ENCODE data around the gene GFOD2. TPM values are rescaled to one million over a fixed set of nuclear protein-coding genes. Genes with fewer than 3 reads are reported as not detected.

Gene GFOD2
- total and polyA plus RNA-seq, 2 of the 13 experiments (the other 11 are each of a cell fraction or from before 2014, with no cell fraction given): 11.1 to 17.2 TPM

GRCh38 chr16:67672739-67673662, 46.1 kb downstream of the GFOD2 start (continued):
- peak; percentile 34; the same call in 1 of the 2 replicates for TF ChIP-seq ZNF687 (CRISPR knock-in tag; IDR thresholded peaks at IDR 0.05)
- TF ChIP-seq DPF2 (CRISPR knock-in tag; IDR thresholded peaks at IDR 0.05; ENCODE audit: borderline replicate concordance, low read depth): no peak
- no peak; the same call in 1 of the 2 replicates for TF ChIP-seq BORCS8-MEF2B (CRISPR knock-in tag; IDR thresholded peaks at IDR 0.05)
- TF ChIP-seq NCOA1 (CRISPR knock-in tag; IDR thresholded peaks at IDR 0.05): no peak
- TF ChIP-seq KMT2A (CRISPR knock-in tag; IDR thresholded peaks at IDR 0.05): no peak
- TF ChIP-seq HHEX (CRISPR knock-in tag; IDR thresholded peaks at IDR 0.05): no peak
- no peak for TF ChIP-seq ZNF30 (CRISPR knock-in tag; IDR thresholded peaks at IDR 0.05)
- TF ChIP-seq, protein P1, sequence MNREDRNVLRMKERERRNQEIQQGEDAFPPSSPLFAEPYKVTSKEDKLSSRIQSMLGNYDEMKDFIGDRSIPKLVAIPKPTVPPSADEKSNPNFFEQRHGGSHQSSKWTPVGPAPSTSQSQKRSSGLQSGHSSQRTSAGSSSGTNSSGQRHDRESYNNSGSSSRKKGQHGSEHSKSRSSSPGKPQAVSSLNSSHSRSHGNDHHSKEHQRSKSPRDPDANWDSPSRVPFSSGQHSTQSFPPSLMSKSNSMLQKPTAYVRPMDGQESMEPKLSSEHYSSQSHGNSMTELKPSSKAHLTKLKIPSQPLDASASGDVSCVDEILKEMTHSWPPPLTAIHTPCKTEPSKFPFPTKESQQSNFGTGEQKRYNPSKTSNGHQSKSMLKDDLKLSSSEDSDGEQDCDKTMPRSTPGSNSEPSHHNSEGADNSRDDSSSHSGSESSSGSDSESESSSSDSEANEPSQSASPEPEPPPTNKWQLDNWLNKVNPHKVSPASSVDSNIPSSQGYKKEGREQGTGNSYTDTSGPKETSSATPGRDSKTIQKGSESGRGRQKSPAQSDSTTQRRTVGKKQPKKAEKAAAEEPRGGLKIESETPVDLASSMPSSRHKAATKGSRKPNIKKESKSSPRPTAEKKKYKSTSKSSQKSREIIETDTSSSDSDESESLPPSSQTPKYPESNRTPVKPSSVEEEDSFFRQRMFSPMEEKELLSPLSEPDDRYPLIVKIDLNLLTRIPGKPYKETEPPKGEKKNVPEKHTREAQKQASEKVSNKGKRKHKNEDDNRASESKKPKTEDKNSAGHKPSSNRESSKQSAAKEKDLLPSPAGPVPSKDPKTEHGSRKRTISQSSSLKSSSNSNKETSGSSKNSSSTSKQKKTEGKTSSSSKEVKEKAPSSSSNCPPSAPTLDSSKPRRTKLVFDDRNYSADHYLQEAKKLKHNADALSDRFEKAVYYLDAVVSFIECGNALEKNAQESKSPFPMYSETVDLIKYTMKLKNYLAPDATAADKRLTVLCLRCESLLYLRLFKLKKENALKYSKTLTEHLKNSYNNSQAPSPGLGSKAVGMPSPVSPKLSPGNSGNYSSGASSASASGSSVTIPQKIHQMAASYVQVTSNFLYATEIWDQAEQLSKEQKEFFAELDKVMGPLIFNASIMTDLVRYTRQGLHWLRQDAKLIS (CRISPR knock-in tag; IDR thresholded peaks at IDR 0.05): no peak
- peak; percentile 21; the same call in 1 of the 2 replicates for TF ChIP-seq NCOA2 (CRISPR knock-in tag; IDR thresholded peaks at IDR 0.05)
- no peak for TF ChIP-seq ZNF101 (CRISPR knock-in tag; IDR thresholded peaks at IDR 0.05; ENCODE audit: borderline replicate concordance, low read depth)
- peak; percentile 95 for TF ChIP-seq STAG1 (CRISPR knock-in tag; IDR thresholded peaks at IDR 0.05)
- TF ChIP-seq DR1 (CRISPR knock-in tag; IDR thresholded peaks at IDR 0.05): no peak
- TF ChIP-seq SP1 (IDR thresholded peaks at IDR 0.05): no peak
- peak; percentile 32; the same call in 1 of the 2 replicates for TF ChIP-seq SP1 (CRISPR knock-in tag; IDR thresholded peaks at IDR 0.05)
- peak; percentile 8; the same call in 1 of the 2 replicates for TF ChIP-seq FOSL2 (CRISPR knock-in tag; IDR thresholded peaks at IDR 0.05)
- TF ChIP-seq JUNB (CRISPR knock-in tag; IDR thresholded peaks at IDR 0.05; ENCODE audit: borderline replicate concordance): no peak
- no peak for TF ChIP-seq RNF2 (conservative IDR thresholded peaks at IDR 0.05; ENCODE audit: low read depth)
- TF ChIP-seq MXI1 (IDR thresholded peaks at IDR 0.05; ENCODE audit: borderline replicate concordance, low read depth, low read length): no peak
- TF ChIP-seq ERF (CRISPR knock-in tag; IDR thresholded peaks at IDR 0.05): 0 out of 2 replicates have a peak, but pooled peaks have one; percentile 25
- peak; percentile 62 for TF ChIP-seq ZNF501 (CRISPR knock-in tag; IDR thresholded peaks at IDR 0.05)
- peak; percentile 41; the same call in 1 of the 2 replicates for TF ChIP-seq SAP130 (CRISPR knock-in tag; IDR thresholded peaks at IDR 0.05; ENCODE audit: low read depth)
- 0 out of 2 replicates have a peak, but pooled peaks have one; percentile 24 for TF ChIP-seq SAFB2 (CRISPR knock-in tag; IDR thresholded peaks at IDR 0.05; ENCODE audit: borderline replicate concordance, low read depth)
